Mononuclear cell (primary cell): ENCODE data around the gene SDCCAG8. TPM values are rescaled to one million over a fixed set of nuclear protein-coding genes. Genes with fewer than 3 reads are reported as not detected.

Source experiments
- H3K27me3 ChIP-seq: 2 replicates; pipeline ENCODE4 v1.6.0; 2011; ENCODE audit warnings: low read length, control low read depth; ENCODE audit not compliant: insufficient read depth
- H3K4me1 ChIP-seq: 2 replicates; pipeline ENCODE4 v1.5.1; 2011; ENCODE audit warnings: mild to moderate bottlenecking, low read length, control low read depth; ENCODE audit not compliant: insufficient read depth
- H3K4me3 ChIP-seq: 2 replicates; pipeline ENCODE4 v1.5.1; 2011; ENCODE audit warnings: mild to moderate bottlenecking, low read length, moderate library complexity
- H3K9me3 ChIP-seq: 2 replicates; pipeline ENCODE4 v1.5.1; 2011; ENCODE audit warnings: low read depth, mild to moderate bottlenecking, control low read depth, low read length
- total RNA-seq: library from RNA; depleted of rRNA; stranded (reverse); fragments of >200 nt; gene quantifications from one replicate; pipeline ENCODE4 v1.2.3, GENCODE V29; 2012

Gene SDCCAG8
- total RNA-seq, 1 donor = 29.3 TPM

DNA sequence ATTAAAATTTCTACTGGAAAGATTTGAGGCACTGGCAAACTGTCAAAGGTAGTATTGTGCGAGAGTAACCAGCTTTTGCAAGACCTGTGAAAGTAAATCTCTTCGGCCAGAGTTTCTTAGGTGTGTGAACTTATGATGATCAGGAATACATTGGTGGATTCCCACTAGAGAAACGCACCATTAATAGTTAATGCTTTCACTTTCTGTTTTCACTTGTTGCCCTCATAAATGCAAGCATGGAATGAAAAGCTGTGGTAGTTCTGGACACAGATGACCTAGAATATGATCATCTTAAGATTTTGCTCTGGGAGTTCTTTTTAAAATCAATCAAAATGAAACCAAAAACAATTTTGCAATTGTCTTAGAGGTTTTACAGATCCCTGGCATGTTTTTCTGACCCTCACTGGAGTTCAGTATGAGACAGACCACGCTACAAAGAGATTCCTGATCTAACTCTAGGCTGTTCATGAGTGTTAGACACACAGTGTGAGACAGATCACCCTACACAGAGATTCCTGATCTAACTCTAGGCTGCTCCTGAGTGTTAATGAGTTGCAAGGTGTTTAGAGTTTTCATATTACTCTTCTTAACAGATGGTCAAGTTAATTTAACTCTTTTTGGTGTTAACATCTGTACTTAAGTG is 98.8 kb downstream of the SDCCAG8 start:
- no peak overlapping the region for H3K4me3 ChIP-seq
- no peaks in the 10 kb centered on the region for H3K27me3 ChIP-seq
- no peaks in the 10 kb centered on the region for H3K9me3 ChIP-seq
- peaks cover 5% of the 10 kb centered on the region for H3K4me1 ChIP-seq

GRCh38 chr1:243363832-243364231 is 108.0 kb downstream of the SDCCAG8 start:
- Histone ChIP-seq H3K4me3 (no peak overlapping the region), H3K9me3 (no peaks in the 10 kb centered on the region), H3K4me1 (no peaks in the 10 kb centered on the region), H3K27me3 (no peaks in the 10 kb centered on the region)

DNA sequence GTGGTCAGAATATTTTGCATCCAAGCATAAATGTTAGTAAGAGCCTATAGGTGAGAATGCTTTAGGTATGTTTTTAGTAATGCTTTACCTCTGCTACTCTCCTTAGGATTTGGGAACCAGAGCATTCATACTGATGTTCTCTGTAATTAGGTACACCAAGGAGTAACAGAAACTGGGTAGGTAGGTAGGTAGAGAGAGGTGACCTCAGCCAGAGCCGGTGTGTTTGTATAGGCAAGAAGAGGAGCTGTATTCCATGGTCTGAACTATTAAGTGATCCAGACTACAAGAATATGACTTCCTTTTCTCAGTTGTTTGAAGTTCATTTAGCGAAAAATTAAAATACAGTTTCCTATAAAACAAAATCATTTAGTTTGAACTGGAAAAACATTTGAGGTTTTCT is 108.5 kb downstream of the SDCCAG8 start:
- H3K9me3 ChIP-seq = no peaks in the 10 kb centered on the region

DNA sequence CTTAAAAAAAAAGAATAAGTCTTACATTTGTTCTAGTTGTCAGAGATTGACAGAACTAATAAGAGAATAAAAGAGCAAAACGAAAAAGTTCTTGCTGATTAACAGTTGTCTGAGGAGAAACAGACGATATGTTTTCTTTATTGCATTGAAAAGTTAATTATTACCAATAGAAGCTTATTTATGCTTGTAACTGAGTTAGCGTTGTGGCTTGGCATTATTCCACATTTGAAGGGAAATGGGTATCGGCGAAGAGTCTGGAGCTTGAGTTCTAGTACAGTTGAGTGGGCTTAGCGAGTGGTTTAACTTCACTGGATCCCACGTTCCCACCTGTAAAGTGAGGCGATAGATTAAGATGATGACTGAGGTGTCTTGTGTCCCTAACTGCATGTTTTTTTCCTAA is 109.0 kb downstream of the SDCCAG8 start:
- H3K9me3 ChIP-seq = no peaks in the 10 kb centered on the region
- H3K4me1 ChIP-seq = no peaks in the 10 kb centered on the region
- no peak overlapping the region for H3K4me3 ChIP-seq
- H3K27me3 ChIP-seq = no peaks in the 10 kb centered on the region

More for the DNA sequence above, 108.5 kb downstream of the SDCCAG8 start:
- no peak overlapping the region for H3K4me3 ChIP-seq
- H3K4me1 ChIP-seq = no peaks in the 10 kb centered on the region
- H3K27me3 ChIP-seq = no peaks in the 10 kb centered on the region

- no peaks in the 10 kb centered on the region for H3K27me3 ChIP-seq
- H3K4me3 ChIP-seq = no peak overlapping the region
- H3K9me3 ChIP-seq = no peaks in the 10 kb centered on the region
- H3K4me1 ChIP-seq = no peaks in the 10 kb centered on the region
Measured at GRCh38 chr1:243367314-243367713, 111.5 kb downstream of the SDCCAG8 start.

DNA sequence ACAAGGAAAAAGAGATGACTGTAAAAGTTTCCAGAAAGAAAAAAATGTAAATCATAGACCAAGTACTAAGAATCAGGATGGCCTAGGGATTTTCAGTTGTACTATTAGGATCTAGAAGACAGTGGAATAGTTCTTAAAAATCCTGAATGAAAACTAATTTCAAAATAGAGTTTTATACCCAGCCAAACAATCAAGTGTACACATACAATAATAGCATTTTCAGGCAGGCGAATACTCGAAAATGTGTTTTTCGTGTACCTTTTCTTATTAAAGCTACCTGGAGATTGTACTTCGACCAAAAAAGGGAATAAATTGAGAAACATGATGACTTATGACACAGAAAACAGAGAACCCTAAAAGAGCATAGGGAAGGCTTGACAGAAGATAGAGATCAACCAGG is 118.6 kb downstream of the SDCCAG8 start:
- Histone ChIP-seq H3K4me1 (no peaks in the 10 kb centered on the region), H3K27me3 (no peaks in the 10 kb centered on the region), H3K4me3 (no peak overlapping the region), H3K9me3 (peaks cover 6% of the 10 kb centered on the region)

DNA sequence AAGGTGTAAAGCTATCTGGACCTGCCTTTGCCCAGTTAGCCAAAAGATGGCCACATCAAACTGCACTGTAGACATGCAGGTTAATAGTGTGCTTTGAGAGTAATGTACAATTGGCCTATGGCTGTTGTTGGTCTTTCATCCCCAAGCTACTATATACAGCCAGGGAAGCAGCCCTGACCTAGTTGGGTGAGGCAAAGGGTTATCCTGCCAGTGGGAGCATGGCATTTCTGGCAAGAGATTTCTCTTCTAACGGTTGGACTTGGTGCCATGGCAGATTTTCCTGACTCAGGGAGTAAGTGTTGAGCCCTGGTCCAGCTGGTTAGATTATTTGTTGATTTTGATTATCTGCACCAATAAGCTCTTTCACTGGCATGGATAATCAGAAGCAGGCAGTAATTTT is 119.8 kb downstream of the SDCCAG8 start:
- H3K4me1 ChIP-seq = no peaks in the 10 kb centered on the region
- H3K9me3 ChIP-seq = peaks cover 6% of the 10 kb centered on the region
- no peaks in the 10 kb centered on the region for H3K27me3 ChIP-seq
- no peak overlapping the region for H3K4me3 ChIP-seq

DNA sequence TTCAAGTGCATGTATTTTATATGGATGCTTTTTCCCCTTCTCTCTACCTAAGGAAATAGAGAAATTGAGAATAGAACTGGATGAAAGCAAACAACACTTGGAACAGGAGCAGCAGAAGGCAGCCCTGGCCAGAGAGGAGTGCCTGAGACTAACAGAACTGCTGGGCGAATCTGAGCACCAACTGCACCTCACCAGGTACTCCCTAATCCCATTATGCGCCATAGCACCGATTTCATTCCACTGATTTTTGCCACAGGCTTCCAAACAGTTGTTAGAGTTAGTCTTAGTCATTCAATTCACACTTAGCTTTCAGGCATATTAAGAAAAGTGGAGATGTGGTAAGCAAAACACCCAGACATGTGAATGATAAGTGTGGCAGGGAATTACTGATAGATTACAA is 122.8 kb downstream of the SDCCAG8 start:
- peaks cover 6% of the 10 kb centered on the region for H3K9me3 ChIP-seq
- H3K4me3 ChIP-seq = no peak overlapping the region
- H3K4me1 ChIP-seq = no peaks in the 10 kb centered on the region
- no peaks in the 10 kb centered on the region for H3K27me3 ChIP-seq

- H3K9me3 ChIP-seq = peaks cover 3% of the 10 kb centered on the region
Measured at GRCh38 chr1:243379208-243379607, 123.4 kb downstream of the SDCCAG8 start.

DNA sequence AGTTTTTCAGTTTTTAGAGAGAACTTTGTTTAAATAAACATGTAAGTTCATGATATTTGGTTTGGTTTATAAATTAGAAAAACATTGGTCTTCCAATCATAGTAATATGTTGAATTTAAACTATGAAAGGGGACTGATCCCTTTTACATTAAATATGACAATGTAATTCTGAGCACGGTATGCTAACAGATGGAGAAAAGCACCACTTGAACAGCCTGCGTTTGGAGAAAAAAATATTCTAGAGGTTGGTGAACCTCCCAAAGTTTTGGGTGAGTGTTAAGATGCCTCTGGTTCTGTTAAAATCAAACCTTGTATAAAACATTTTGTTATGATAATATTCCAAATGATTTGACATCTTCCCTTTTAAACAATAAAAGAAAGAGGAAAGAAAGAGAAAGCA is 123.9 kb downstream of the SDCCAG8 start:
- Histone ChIP-seq H3K27me3 (no peaks in the 10 kb centered on the region), H3K9me3 (no peaks in the 10 kb centered on the region), H3K4me3 (no peak overlapping the region), H3K4me1 (no peaks in the 10 kb centered on the region)

More at GRCh38 chr1:243379208-243379607, 123.4 kb downstream of the SDCCAG8 start:
- no peak overlapping the region for H3K4me3 ChIP-seq
- H3K27me3 ChIP-seq = no peaks in the 10 kb centered on the region
- no peaks in the 10 kb centered on the region for H3K4me1 ChIP-seq

DNA sequence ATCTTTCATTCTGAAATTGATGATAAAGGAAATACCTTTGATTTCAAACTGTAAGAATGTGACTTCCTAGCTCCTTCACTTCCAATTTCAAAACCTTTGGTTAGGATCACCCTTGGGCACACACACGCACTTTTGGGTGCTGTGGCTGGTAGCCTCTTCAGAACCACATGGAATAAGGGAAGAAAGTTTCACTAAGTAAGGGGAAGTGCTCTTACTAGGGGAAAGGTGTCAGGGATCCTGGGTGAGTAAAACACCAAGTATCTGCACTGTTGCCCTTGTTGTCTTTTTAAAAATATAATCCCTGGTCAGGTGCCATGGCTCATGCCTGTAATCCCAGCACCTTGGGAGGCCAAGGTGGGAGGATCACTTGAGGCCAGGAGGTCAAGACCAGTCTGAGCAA is 132.4 kb downstream of the SDCCAG8 start:
- Histone ChIP-seq H3K9me3 (no peaks in the 10 kb centered on the region), H3K4me3 (no peak overlapping the region), H3K27me3 (no peaks in the 10 kb centered on the region)

DNA sequence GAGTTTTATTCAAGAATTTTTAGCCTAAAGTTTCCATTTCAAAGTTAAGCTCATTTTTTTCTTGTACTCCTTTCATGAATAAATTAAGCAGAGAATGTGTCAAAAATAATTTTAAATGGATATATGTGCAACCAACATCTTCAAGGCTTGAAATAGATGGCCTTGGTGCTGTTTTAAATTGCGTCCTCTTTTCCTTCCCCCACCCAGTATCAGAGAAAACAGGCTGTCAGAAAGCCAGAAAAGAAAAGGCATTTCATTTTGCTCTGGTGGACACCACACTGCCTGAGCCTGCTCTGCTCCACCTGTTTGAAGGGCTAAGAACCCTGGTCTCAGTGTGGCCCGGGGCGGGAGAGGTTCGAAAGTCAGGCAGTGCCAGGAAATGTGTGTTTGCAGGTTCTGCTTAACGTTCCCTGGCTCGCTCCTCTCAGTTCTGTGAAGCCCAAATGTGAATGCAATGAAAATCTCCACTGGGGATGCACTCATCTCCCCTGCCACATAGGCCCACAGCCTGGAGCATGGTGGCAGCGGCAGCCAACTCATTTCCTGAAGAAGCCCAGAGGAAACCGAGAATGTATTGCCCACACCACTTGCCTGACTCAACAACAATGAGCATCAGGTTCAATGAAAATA is 134.4 kb downstream of the SDCCAG8 start:
- H3K27me3 ChIP-seq = no peaks in the 10 kb centered on the region
- H3K9me3 ChIP-seq = no peaks in the 10 kb centered on the region
- H3K4me3 ChIP-seq = no peak overlapping the region
- H3K4me1 ChIP-seq = peaks cover 6% of the 10 kb centered on the region

More for the DNA sequence above, 132.4 kb downstream of the SDCCAG8 start:
- peaks cover 6% of the 10 kb centered on the region for H3K4me1 ChIP-seq

DNA sequence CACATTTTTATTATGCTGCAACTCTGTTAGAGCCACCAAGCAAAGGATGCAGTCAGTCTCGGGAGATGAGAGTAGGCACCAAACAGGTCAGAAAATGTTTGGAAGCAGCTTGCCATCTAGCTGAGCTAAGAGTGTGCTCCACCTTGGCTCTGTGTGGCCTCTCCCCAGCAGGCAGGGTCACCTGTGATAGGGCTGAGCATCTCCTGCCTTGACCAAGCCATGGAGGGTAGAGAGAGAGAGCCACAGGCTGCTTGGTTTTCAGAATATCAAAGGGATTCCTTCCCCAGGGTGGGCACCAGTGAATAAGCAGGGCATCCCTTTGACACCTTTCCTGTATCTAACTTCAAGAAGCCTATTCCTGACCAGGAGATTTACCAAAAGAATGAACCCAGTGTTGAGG is 135.5 kb downstream of the SDCCAG8 start:
- Histone ChIP-seq H3K9me3 (no peaks in the 10 kb centered on the region), H3K27me3 (no peaks in the 10 kb centered on the region), H3K4me3 (no peak overlapping the region), H3K4me1 (peaks cover 6% of the 10 kb centered on the region)

GRCh38 chr1:243393096-243393495 is 137.3 kb downstream of the SDCCAG8 start:
- Histone ChIP-seq H3K9me3 (no peaks in the 10 kb centered on the region), H3K27me3 (no peaks in the 10 kb centered on the region), H3K4me1 (peaks cover 6% of the 10 kb centered on the region), H3K4me3 (no peak overlapping the region)

DNA sequence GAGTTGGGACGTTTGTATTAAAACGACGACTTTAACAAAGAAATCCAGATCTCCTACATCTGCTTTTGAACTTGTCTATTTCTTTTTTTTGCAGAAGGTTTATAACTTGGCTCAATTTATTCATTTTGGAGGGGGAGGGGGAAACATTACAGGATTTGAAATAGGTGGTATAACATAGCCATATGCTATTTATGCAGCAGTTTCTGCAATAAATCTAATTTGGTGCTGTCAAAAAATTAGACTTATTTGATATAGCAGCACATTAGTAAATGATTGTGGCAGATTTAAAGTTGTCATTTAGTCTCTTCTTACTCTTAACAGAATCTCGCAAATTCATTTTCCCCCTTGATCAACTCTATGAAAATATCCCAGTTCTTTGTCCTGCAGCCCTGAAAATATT is 138.2 kb downstream of the SDCCAG8 start:
- peaks cover 6% of the 10 kb centered on the region for H3K4me1 ChIP-seq

More for the DNA sequence above, 138.2 kb downstream of the SDCCAG8 start:
- no peaks in the 10 kb centered on the region for H3K9me3 ChIP-seq
- H3K4me3 ChIP-seq = no peak overlapping the region
- H3K27me3 ChIP-seq = no peaks in the 10 kb centered on the region
